ENCODE results near the gene SEC11A. TPM values are rescaled to one million over a fixed set of nuclear protein-coding genes. Genes with fewer than 3 reads are reported as not detected.
A peak's percentile ranks its signal among the peaks of the same experiment; 100 is the strongest.

The SEC11A gene
- total RNA-seq, 1 experiment from 2014 or later = 243 TPM

DNA sequence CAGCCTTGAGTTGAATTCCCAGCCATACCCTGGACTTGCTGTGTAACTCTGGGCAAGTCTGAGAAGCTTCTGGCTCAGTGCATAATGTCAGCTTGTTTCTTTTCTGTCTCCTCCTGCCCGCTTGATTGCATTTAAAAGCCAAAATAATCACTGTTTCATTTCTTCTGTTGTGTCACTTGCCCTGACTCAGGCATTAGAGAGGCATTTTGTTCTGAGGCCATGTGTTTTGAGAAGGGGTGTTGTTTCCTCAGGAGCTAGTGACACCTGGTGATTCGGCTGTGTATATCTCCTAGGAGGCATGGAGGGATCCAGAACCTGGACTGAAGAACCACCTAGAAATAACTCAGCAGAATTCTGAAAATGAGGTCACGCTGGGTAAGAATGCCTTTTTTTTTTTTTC, 77.8 kb downstream of the SEC11A start:
- no peak for DNase-seq
- no TSS peak for BruUV-seq (replicated peaks)
- H3K4me1 Mint-ChIP-seq (ENCODE audit: low read depth, unreplicated experiment) = peaks cover 14% of the 10 kb centered on the region
- H3K27ac Mint-ChIP-seq (ENCODE audit: unreplicated experiment) = no peak overlapping the region
- CTCF ChIA-PET = interaction anchor here (0.7 to 1.3 kb wide), 4 partner anchors 11 to 67 kb away, joined by 3 to 5 read pairs (median 4); no protein-coding TSS in a partner anchor
- peaks cover 54% of the 10 kb centered on the region for H3K36me3 Mint-ChIP-seq (ENCODE audit: insufficient read depth, unreplicated experiment)
- H3K9me3 Mint-ChIP-seq (ENCODE audit: low read depth, unreplicated experiment) = no peaks in the 10 kb centered on the region
- no peaks in the 10 kb centered on the region for H3K27me3 Mint-ChIP-seq (ENCODE audit: unreplicated experiment)
- no peak overlapping the region for H3K4me3 Mint-ChIP-seq (ENCODE audit: low read depth, unreplicated experiment)
- intact Hi-C loops (cut with micrococcal nuclease; ENCODE audit: unreplicated experiment) = loop anchor here (1.0 kb wide), 1 partner anchor 50 kb away; no protein-coding TSS in a partner anchor
- TF ChIP-seq, protein P1, sequence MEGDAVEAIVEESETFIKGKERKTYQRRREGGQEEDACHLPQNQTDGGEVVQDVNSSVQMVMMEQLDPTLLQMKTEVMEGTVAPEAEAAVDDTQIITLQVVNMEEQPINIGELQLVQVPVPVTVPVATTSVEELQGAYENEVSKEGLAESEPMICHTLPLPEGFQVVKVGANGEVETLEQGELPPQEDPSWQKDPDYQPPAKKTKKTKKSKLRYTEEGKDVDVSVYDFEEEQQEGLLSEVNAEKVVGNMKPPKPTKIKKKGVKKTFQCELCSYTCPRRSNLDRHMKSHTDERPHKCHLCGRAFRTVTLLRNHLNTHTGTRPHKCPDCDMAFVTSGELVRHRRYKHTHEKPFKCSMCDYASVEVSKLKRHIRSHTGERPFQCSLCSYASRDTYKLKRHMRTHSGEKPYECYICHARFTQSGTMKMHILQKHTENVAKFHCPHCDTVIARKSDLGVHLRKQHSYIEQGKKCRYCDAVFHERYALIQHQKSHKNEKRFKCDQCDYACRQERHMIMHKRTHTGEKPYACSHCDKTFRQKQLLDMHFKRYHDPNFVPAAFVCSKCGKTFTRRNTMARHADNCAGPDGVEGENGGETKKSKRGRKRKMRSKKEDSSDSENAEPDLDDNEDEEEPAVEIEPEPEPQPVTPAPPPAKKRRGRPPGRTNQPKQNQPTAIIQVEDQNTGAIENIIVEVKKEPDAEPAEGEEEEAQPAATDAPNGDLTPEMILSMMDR (IDR thresholded peaks at IDR 0.05; ENCODE audit: unreplicated experiment) = no peak

DNA sequence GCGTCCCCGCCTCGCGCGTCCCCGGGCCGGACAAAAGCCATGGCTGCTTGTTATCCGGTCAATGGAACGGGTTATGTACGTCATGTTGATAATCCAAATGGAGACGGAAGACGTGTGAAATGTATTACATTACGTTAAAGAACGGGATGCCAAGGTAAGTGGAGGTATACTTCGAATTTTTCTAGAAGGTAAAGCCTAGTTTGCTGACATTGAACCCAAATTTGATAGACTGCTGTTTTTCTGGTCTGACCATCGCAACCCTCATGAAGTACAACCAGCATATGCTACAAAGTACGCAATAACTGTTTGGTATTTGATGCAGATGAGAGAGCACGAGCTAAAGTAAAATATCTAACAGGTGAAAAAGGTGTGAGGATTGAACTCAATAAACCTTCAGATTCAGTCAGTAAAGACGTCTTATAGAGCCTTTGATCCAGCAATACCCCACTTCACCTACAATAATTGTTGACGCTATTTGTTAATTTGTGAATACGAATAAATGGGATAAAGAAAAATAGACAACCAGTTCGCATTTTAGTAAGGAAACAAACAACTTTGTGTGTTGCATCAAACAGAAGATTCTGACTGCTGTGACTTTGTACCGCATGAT, 81.6 kb downstream of the SEC11A start:
- H3K36me3 Mint-ChIP-seq (ENCODE audit: insufficient read depth, unreplicated experiment) = peaks cover 58% of the 10 kb centered on the region
- no TSS peak for BruUV-seq (replicated peaks)

DNA sequence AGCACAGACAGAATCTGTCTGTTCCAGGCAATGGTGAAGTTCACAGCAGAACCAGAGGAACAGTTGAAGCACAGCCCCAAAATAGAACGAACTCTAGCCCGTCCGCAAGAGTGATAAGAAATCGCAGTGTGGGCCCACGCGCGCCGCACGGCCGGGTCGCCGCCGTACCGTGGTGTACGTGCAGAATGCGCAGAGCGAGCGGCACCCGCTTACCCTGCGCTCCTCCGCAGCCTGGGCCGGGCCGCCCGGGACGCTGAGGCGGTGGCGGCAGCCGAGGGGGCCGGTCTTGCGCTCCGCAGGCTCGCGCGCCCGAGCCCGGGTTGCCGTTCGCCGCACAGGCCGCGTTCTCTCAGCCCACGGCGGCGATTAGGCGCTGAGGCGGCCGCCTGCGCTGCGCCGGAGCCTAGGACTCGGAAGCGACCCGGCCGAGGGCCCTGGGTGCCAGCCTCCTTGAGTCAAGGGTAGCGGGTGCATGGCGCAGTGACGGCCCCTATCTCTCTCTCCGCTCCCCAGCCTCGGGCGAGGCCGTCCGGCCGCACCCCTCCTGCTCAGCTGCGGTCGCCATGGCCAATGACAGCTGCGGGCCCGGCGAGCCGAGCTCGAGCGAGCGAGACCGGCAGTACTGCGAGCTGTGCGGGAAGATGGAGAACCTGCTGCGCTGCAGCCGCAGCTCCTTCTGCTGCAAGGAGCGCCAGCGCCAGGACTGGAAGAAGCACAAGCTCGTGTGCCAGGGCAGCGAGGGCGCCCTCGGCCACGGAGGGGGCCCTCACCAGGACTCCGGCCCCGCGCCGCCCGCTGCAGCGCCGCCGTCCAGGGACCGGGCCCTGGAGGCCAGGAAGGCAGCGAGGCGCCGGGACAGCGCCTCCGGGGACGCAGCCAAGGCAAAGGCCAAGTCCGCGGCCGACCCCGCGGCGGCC, 82.4 kb downstream of the SEC11A start:
- TF ChIP-seq, protein P1 (IDR thresholded peaks at IDR 0.05; ENCODE audit: unreplicated experiment) = no peak
- intact Hi-C loops (cut with micrococcal nuclease; ENCODE audit: unreplicated experiment) = no loop called here
- Mint-ChIP-seq H3K27me3 (ENCODE audit: unreplicated experiment) (no peaks in the 10 kb centered on the region), H3K36me3 (ENCODE audit: insufficient read depth, unreplicated experiment) (peaks cover 52% of the 10 kb centered on the region), H3K4me1 (ENCODE audit: low read depth, unreplicated experiment) (peaks cover 17% of the 10 kb centered on the region), H3K27ac (ENCODE audit: unreplicated experiment) (peak overlapping the region; percentile 89), H3K4me3 (ENCODE audit: low read depth, unreplicated experiment) (peak overlapping the region; percentile 99), H3K9me3 (ENCODE audit: low read depth, unreplicated experiment) (no peaks in the 10 kb centered on the region)
- CTCF ChIA-PET = interaction anchor here (0.7 to 1.4 kb wide), 5 partner anchors 9 to 749 kb away, joined by 3 to 5 read pairs (median 3); partner anchors contain the start of gene ZSCAN2
- peak; percentile 76 for DNase-seq
- no TSS peak for BruUV-seq (replicated peaks)

More for the DNA sequence above, 81.6 kb downstream of the SEC11A start:
- no peaks in the 10 kb centered on the region for H3K27me3 Mint-ChIP-seq (ENCODE audit: unreplicated experiment)
- H3K27ac Mint-ChIP-seq (ENCODE audit: unreplicated experiment) = no peak overlapping the region
- intact Hi-C loops (cut with micrococcal nuclease; ENCODE audit: unreplicated experiment) = no loop called here
- H3K4me1 Mint-ChIP-seq (ENCODE audit: low read depth, unreplicated experiment) = peaks cover 17% of the 10 kb centered on the region
- CTCF ChIA-PET = interaction anchor here (0.6 to 1.4 kb wide), 5 partner anchors 9 to 247 kb away, joined by 3 to 5 read pairs (median 3); partner anchors contain the start of gene ZSCAN2
- TF ChIP-seq, protein P1 (IDR thresholded peaks at IDR 0.05; ENCODE audit: unreplicated experiment) = no peak
- H3K9me3 Mint-ChIP-seq (ENCODE audit: low read depth, unreplicated experiment) = no peaks in the 10 kb centered on the region
- no peak for DNase-seq
- peak overlapping the region; percentile 99 for H3K4me3 Mint-ChIP-seq (ENCODE audit: low read depth, unreplicated experiment)

DNA sequence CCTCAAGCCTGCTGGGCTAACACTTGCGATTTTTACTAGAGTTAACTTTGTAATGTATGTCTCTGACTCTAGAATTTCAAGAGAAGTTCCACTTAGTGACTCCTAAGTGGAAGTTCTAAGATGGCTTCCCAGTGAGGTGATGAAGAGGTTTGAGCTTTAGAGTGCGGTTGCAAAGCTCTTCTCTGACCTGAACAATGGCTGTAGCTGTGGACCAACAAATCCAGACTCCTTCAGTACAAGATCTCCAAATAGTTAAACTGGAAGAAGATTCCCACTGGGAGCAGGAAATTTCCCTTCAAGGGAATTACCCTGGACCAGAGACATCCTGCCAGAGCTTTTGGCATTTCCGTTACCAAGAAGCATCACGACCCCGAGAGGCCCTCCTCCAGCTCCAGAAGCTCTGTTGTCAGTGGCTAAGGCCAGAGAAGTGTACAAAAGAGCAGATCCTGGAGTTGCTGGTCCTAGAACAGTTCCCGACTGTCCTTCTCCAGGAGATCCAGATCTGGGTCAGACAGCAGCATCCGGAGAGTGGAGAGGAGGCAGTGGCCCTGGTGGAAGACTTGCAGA, 84.2 kb downstream of the SEC11A start:
- intact Hi-C loops (cut with micrococcal nuclease; ENCODE audit: unreplicated experiment) = no loop called here

More for the DNA sequence above, 84.2 kb downstream of the SEC11A start:
- Mint-ChIP-seq H3K9me3 (ENCODE audit: low read depth, unreplicated experiment) (no peaks in the 10 kb centered on the region), H3K4me1 (ENCODE audit: low read depth, unreplicated experiment) (peaks cover 17% of the 10 kb centered on the region), H3K27me3 (ENCODE audit: unreplicated experiment) (no peaks in the 10 kb centered on the region), H3K36me3 (ENCODE audit: insufficient read depth, unreplicated experiment) (peaks cover 40% of the 10 kb centered on the region), H3K4me3 (ENCODE audit: low read depth, unreplicated experiment) (peak overlapping the region; percentile 88), H3K27ac (ENCODE audit: unreplicated experiment) (peak overlapping the region; percentile 91)
- TSS peak; percentile 55 for BruUV-seq (replicated peaks)
- no peak for DNase-seq
- CTCF ChIA-PET = interaction anchor here (0.9 to 1.5 kb wide), 5 partner anchors 15 to 61 kb away, joined by 3 to 4 read pairs (median 3); partner anchors contain the start of gene ZSCAN2
- TF ChIP-seq, protein P1 (IDR thresholded peaks at IDR 0.05; ENCODE audit: unreplicated experiment) = no peak
